ENCODE data around the gene MARCKS.

The MARCKS gene

GRCh38 chr6:113903666-113904330 is 46.7 kb downstream of the MARCKS start:
- H2BK120ac ChIP-seq (ENCODE audit: insufficient read depth, low read length, poor library complexity): no peak overlapping the region
- WGBS (ENCODE audit: extremely low coverage, insufficient coverage, insufficient read length): no CpG with 5 or more reads among the region's 9 CpGs
- no peaks in the 10 kb centered on the region for H3K36me3 ChIP-seq (ENCODE audit: control insufficient read depth in 1 of 2, insufficient read depth in 2 of 2, low read length in 2 of 2)
- no peak overlapping the region for H4K91ac ChIP-seq (ENCODE audit: low read depth, low read length)
- H3K79me2 ChIP-seq (ENCODE audit: control insufficient read depth, insufficient read depth, low read length, poor library complexity): no peaks in the 10 kb centered on the region
- DNase-seq: no peak
- H3K27ac ChIP-seq (ENCODE audit: low read depth, low read length): no peak overlapping the region
- H3K18ac ChIP-seq (ENCODE audit: low read length): no peak overlapping the region
- no peak overlapping the region for H3K4me3 ChIP-seq (ENCODE audit: low read depth, low read length)
- peaks cover 0 to 6% of the 10 kb centered on the region in 2 experiments for H3K4me1 ChIP-seq (ENCODE audit: control insufficient read depth in 1 of 2, insufficient read depth in 2 of 2, low read length in 2 of 2)
- H3K23ac ChIP-seq (ENCODE audit: low read length): no peak overlapping the region
- no peak overlapping the region for H3K4me2 ChIP-seq (ENCODE audit: low read length)
- no peaks in the 10 kb centered on the region for H3K9me3 ChIP-seq (ENCODE audit: insufficient read depth, low read depth, low read length)
- H3K27me3 ChIP-seq (ENCODE audit: insufficient read depth, low read length): no peaks in the 10 kb centered on the region
- H3K9ac ChIP-seq (ENCODE audit: low read length): no peak overlapping the region
- no peak overlapping the region for H3K14ac ChIP-seq (ENCODE audit: low read length)
- no peak overlapping the region for H4K8ac ChIP-seq (ENCODE audit: low read depth, low read length)
- H3K4ac ChIP-seq (ENCODE audit: low read depth, low read length): no peak overlapping the region
- peaks cover 5% of the 10 kb centered on the region for H3K79me1 ChIP-seq (ENCODE audit: low read length)
- no peak overlapping the region for H4K12ac ChIP-seq (ENCODE audit: low read depth, low read length)
- H2BK12ac ChIP-seq (ENCODE audit: low read length): peak overlapping the region; percentile 45
- no peak overlapping the region for H2AFZ ChIP-seq (ENCODE audit: insufficient read depth, low read length, poor library complexity)
- no peak overlapping the region for H2AK5ac ChIP-seq (ENCODE audit: low read length)
- H2BK5ac ChIP-seq (ENCODE audit: low read depth, low read length, poor library complexity): no peak overlapping the region

- Histone ChIP-seq H3K14ac (ENCODE audit: low read length) (no peak overlapping the region), H3K36me3 (ENCODE audit: control insufficient read depth in 1 of 2, insufficient read depth in 2 of 2, low read length in 2 of 2) (no peaks in the 10 kb centered on the region), H3K4me1 (ENCODE audit: control insufficient read depth in 1 of 2, insufficient read depth in 2 of 2, low read length in 2 of 2) (peaks cover 0 to 6% of the 10 kb centered on the region in 2 experiments), H3K23ac (ENCODE audit: low read length) (no peak overlapping the region), H2BK120ac (ENCODE audit: insufficient read depth, low read length, poor library complexity) (no peak overlapping the region), H3K27me3 (ENCODE audit: insufficient read depth, low read length) (no peaks in the 10 kb centered on the region), H3K79me1 (ENCODE audit: low read length) (peaks cover 5% of the 10 kb centered on the region), H2AK5ac (ENCODE audit: low read length) (peak overlapping the region; percentile 75), H3K79me2 (ENCODE audit: control insufficient read depth, insufficient read depth, low read length, poor library complexity) (no peaks in the 10 kb centered on the region), H2BK5ac (ENCODE audit: low read depth, low read length, poor library complexity) (no peak overlapping the region), H3K9me3 (ENCODE audit: insufficient read depth, low read depth, low read length) (no peaks in the 10 kb centered on the region), H4K8ac (ENCODE audit: low read depth, low read length) (no peak overlapping the region), H3K4me2 (ENCODE audit: low read length) (no peak overlapping the region), H3K9ac (ENCODE audit: low read length) (no peak overlapping the region), H4K12ac (ENCODE audit: low read depth, low read length) (no peak overlapping the region), H2AFZ (ENCODE audit: insufficient read depth, low read length, poor library complexity) (no peak overlapping the region), H3K4me3 (ENCODE audit: low read depth, low read length) (no peak overlapping the region), H3K27ac (ENCODE audit: low read depth, low read length) (no peak overlapping the region), H2BK12ac (ENCODE audit: low read length) (peak overlapping the region; percentile 36), H3K18ac (ENCODE audit: low read length) (no peak overlapping the region), H3K4ac (ENCODE audit: low read depth, low read length) (no peak overlapping the region), H4K91ac (ENCODE audit: low read depth, low read length) (peak overlapping the region; percentile 49)
- no CpG with 5 or more reads among the region's 6 CpGs for WGBS (ENCODE audit: extremely low coverage, insufficient coverage, insufficient read length)
- peak in 1 of 2 donors; percentile 2 for DNase-seq
These were observed 50.1 kb downstream of the MARCKS start for GRCh38 chr6:113907102-113907815.

DNA sequence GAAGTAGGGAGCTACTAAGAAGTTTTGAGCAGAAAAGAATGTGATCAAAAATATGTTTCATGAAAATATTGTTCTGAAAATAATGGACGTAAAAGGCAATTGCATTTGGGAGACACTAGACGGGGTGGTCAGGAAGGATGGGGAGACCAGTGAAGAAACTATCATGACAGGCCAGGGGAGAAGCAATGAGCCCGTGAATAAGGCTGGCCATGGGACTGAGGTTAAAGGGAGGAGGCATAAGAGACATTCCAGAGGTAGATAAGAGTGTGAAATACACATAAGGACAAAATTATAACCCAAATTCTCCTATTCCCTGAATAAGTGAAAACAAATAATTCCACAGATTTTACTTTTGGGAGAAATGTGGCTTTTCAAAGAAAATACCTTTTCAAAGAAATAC is 51.7 kb downstream of the MARCKS start:
- Histone ChIP-seq H2BK5ac (ENCODE audit: low read depth, low read length, poor library complexity) (no peak overlapping the region), H3K4me3 (ENCODE audit: low read depth, low read length) (no peak overlapping the region), H3K14ac (ENCODE audit: low read length) (no peak overlapping the region), H3K9ac (ENCODE audit: low read length) (no peak overlapping the region), H2BK120ac (ENCODE audit: insufficient read depth, low read length, poor library complexity) (no peak overlapping the region), H3K27ac (ENCODE audit: low read depth, low read length) (no peak overlapping the region), H4K91ac (ENCODE audit: low read depth, low read length) (no peak overlapping the region), H3K79me2 (ENCODE audit: control insufficient read depth, insufficient read depth, low read length, poor library complexity) (no peaks in the 10 kb centered on the region), H2AFZ (ENCODE audit: insufficient read depth, low read length, poor library complexity) (no peak overlapping the region), H4K12ac (ENCODE audit: low read depth, low read length) (no peak overlapping the region), H3K4me1 (ENCODE audit: control insufficient read depth in 1 of 2, insufficient read depth in 2 of 2, low read length in 2 of 2) (peaks cover 0 to 5% of the 10 kb centered on the region in 2 experiments), H3K9me3 (ENCODE audit: insufficient read depth, low read depth, low read length) (no peaks in the 10 kb centered on the region), H3K23ac (ENCODE audit: low read length) (no peak overlapping the region), H3K18ac (ENCODE audit: low read length) (no peak overlapping the region), H2BK12ac (ENCODE audit: low read length) (no peak overlapping the region), H3K27me3 (ENCODE audit: insufficient read depth, low read length) (no peaks in the 10 kb centered on the region), H3K36me3 (ENCODE audit: control insufficient read depth in 1 of 2, insufficient read depth in 2 of 2, low read length in 2 of 2) (no peaks in the 10 kb centered on the region), H3K4ac (ENCODE audit: low read depth, low read length) (no peak overlapping the region), H3K4me2 (ENCODE audit: low read length) (no peak overlapping the region), H2AK5ac (ENCODE audit: low read length) (peak overlapping the region; percentile 47), H3K79me1 (ENCODE audit: low read length) (peaks cover 5% of the 10 kb centered on the region), H4K8ac (ENCODE audit: low read depth, low read length) (no peak overlapping the region)
- no CpG with 5 or more reads among the region's 3 CpGs for WGBS (ENCODE audit: extremely low coverage, insufficient coverage, insufficient read length)
- no peak for DNase-seq

DNA sequence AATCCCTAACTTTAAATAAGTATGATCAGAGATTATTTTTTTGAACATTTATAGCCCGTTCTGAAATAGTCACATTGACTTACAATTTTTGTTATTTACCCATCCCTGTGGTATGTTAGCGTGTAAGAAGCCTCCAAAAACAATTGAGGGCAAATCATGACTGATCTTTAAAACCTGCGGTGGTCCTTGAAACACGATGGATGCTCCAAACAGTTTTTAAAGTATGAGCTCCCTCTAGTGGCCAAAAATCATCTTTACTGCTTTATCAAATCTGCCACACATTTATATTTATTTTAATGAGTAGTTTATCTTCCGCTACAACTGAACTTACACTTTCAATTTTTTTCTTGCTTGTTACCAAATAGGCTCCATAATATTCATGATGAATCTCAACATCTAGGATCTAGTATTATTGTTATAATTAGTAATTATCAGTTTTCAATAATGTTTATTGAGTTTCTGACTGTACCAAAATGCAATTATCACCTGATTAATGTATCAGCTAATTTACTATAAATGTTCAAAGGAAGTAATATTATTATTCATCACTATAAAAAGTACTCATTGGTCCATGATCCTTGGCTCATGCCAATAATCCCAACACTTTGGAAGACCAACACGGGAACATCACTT is 52.2 kb downstream of the MARCKS start:
- H2BK5ac ChIP-seq (ENCODE audit: low read depth, low read length, poor library complexity): no peak overlapping the region
- H3K4ac ChIP-seq (ENCODE audit: low read depth, low read length): no peak overlapping the region
- no peaks in the 10 kb centered on the region for H3K79me2 ChIP-seq (ENCODE audit: control insufficient read depth, insufficient read depth, low read length, poor library complexity)
- no peaks in the 10 kb centered on the region for H3K27me3 ChIP-seq (ENCODE audit: insufficient read depth, low read length)
- H3K4me2 ChIP-seq (ENCODE audit: low read length): no peak overlapping the region
- H4K91ac ChIP-seq (ENCODE audit: low read depth, low read length): no peak overlapping the region
- no peak overlapping the region for H2BK120ac ChIP-seq (ENCODE audit: insufficient read depth, low read length, poor library complexity)
- no peak overlapping the region for H2AK5ac ChIP-seq (ENCODE audit: low read length)
- H3K4me3 ChIP-seq (ENCODE audit: low read depth, low read length): no peak overlapping the region
- H2AFZ ChIP-seq (ENCODE audit: insufficient read depth, low read length, poor library complexity): no peak overlapping the region
- H2BK12ac ChIP-seq (ENCODE audit: low read length): no peak overlapping the region
- H3K9ac ChIP-seq (ENCODE audit: low read length): no peak overlapping the region
- H4K12ac ChIP-seq (ENCODE audit: low read depth, low read length): no peak overlapping the region
- peaks cover 5% of the 10 kb centered on the region for H3K79me1 ChIP-seq (ENCODE audit: low read length)
- peak in 1 of 2 donors; percentile 83 for DNase-seq
- WGBS (ENCODE audit: extremely low coverage, insufficient coverage, insufficient read length): no CpG with 5 or more reads among the region's 6 CpGs
- H3K36me3 ChIP-seq (ENCODE audit: control insufficient read depth in 1 of 2, insufficient read depth in 2 of 2, low read length in 2 of 2): no peaks in the 10 kb centered on the region
- H3K9me3 ChIP-seq (ENCODE audit: insufficient read depth, low read depth, low read length): no peaks in the 10 kb centered on the region
- no peak overlapping the region for H3K18ac ChIP-seq (ENCODE audit: low read length)
- no peak overlapping the region for H4K8ac ChIP-seq (ENCODE audit: low read depth, low read length)
- H3K14ac ChIP-seq (ENCODE audit: low read length): no peak overlapping the region
- no peak overlapping the region for H3K27ac ChIP-seq (ENCODE audit: low read depth, low read length)
- no peaks in the 10 kb centered on the region for H3K4me1 ChIP-seq (ENCODE audit: control insufficient read depth in 1 of 2, insufficient read depth in 2 of 2, low read length in 2 of 2)
- no peak overlapping the region for H3K23ac ChIP-seq (ENCODE audit: low read length)

Data from trophoblast cell (in vitro differentiated cells and primary cell).